Activated T-cell treated with anti-CD3 and anti-CD28 coated beads for 24 hours (primary cell): ENCODE results near the gene ITPK1.

Source experiments
- DNase-seq: peaks from one replicate; pipeline ENCODE4 v3.0.0-alpha.2; 2020; ENCODE audit warnings: low read depth

The ITPK1 gene

GRCh38 chr14:93024493-93024892 lies 91.2 kb downstream of the ITPK1 start:
- no peak for DNase-seq

GRCh38 chr14:93023802-93024434 lies 91.8 kb downstream of the ITPK1 start:
- DNase-seq, result no peak

- DNase-seq, result no peak
Measured at GRCh38 chr14:93023039-93023438, 92.7 kb downstream of the ITPK1 start.

GRCh38 chr14:93019970-93020369 lies 95.8 kb downstream of the ITPK1 start:
- DNase-seq, result no peak

GRCh38 chr14:93019367-93019843 lies 96.3 kb downstream of the ITPK1 start:
- no peak for DNase-seq

GRCh38 chr14:93018366-93018765 lies 97.4 kb downstream of the ITPK1 start:
- no peak for DNase-seq

DNA sequence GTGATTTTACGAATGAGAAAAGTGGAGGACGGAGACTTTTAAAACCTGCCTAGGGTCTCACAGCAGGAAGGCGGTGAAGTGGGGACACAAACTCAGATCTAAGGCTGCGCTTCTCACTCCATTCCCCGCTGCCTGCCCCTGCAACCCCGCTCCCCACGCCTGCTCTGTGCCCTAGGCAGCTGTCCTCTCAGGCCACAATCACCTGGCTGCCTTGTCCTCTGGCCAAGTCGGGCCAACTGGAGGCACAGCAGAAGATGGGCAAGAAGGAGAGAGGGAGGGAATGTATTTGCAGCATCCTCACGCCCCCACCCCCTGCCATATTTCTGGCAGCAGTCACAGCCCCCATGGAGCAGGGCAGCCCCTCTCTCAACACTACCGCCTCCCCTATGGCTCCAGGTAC lies 97.8 kb downstream of the ITPK1 start:
- no peak for DNase-seq

- no peak for DNase-seq
Measured at GRCh38 chr14:93017301-93017797, 98.4 kb downstream of the ITPK1 start.

GRCh38 chr14:93016275-93016845 lies 99.4 kb downstream of the ITPK1 start:
- no peak for DNase-seq

GRCh38 chr14:93015505-93015904 lies 100.2 kb downstream of the ITPK1 start:
- no peak for DNase-seq

DNA sequence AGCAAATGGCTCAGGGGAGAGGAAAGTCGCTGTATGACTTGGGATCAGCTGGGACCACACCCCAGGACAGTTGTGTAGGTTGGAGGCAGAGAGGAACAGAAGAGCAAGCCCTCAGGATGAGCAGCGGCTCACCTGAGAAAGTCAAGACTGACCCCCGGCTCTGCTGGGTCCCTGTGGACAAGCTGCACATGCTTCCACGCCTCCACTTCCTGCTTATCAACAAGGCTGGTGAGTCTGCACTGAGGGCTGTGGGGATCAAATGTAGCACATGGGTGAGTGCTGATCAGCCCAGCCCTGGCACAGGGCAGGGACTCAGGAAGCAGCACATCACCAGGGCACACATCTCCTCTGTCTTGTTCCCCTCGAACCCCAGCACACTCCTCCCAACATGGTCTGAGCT lies 100.7 kb downstream of the ITPK1 start:
- no peak for DNase-seq

DNA sequence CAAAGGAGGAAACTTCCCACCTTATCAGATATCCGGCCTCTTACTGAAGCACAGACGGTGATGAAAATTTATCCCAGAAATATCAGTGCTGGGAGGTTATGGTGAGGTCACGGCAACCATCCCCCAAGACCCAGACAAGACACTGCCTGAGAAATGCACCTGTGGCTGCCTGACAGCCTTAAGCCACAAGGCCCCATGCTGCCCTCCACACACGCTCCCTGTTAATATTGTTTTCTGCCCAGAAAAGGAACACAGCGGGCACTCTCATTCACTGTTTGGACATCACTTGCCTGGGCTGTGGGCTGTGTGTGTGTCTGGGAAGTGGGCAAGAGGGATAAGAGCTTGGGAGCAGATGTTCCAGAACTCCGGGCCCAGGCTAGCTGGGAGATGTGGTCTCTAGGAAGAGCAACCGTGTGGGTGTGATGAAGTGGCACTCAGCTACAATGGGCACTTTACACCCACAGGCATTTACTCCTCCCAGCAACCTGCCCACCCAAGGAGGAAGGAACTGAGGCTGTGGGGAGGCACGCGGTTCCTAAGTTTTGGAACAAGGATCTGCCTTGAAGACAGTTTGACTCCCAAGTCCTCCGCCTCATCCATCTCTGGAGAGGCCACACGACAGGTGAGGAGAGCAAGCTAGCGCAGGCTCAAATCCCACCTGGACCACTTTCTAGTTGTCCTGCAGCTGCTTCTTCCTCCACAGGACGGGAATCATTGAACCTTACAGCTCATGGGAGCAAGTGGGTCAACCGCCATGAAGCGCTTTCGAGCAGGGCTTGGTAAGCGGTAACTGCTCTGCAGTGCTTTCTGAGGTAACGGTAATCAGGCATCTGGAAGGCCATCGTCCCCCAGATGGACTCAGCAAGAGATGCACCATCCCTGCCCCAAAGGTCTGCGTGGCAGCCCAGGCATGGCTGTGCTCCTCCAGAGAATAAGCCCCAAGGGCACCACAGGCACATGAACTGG lies 101.4 kb downstream of the ITPK1 start:
- DNase-seq, result no peak

- no peak for DNase-seq
Measured at GRCh38 chr14:93012951-93013719, 102.6 kb downstream of the ITPK1 start.

DNA sequence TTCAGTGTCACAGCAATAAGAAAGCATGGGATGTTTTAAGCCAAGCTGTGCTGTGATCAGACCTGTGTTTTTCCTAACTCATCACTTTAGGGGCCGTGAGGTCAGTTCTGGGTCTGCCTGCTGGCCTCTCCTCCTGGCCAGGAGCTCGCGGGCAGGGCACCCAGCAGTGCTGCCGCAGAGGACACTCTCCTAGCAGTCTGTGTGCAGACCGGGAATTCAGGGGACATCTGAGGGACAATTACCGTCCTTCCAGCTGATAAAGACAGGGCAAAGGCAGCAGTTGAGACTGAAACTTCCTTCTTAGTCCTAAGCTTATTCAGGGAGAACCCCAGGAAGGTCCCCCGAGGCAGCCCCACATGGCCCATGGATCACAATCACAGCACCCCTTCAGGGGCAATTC lies 103.2 kb downstream of the ITPK1 start:
- DNase-seq, result no peak

- no peak for DNase-seq
Measured at GRCh38 chr14:93011650-93012325, 103.9 kb downstream of the ITPK1 start.

DNA sequence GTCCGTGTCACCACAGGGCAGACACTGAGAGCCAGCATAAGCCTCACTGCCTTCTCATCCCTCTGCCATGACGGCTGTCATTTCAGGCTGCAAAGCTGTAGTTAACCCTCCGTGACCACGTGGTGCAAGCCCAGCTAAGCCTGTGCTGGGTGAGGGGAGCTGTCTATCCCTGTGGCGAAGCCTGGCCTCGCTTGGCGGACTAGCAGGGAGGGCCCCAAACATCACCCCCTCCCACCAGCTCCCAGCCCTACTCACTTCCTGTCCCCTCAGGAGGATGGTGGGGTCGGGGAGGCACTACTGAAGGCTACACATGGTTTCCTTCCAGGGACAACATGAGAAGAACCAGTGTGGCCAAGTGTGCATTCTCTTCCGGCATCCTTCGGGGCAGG lies 104.6 kb downstream of the ITPK1 start:
- DNase-seq, result no peak

- no peak for DNase-seq
Measured at GRCh38 chr14:93010522-93011140, 105.1 kb downstream of the ITPK1 start.

- no peak for DNase-seq
Measured at GRCh38 chr14:93010130-93010499, 105.6 kb downstream of the ITPK1 start.

GRCh38 chr14:93009471-93010129 lies 106.1 kb downstream of the ITPK1 start:
- no peak for DNase-seq

DNA sequence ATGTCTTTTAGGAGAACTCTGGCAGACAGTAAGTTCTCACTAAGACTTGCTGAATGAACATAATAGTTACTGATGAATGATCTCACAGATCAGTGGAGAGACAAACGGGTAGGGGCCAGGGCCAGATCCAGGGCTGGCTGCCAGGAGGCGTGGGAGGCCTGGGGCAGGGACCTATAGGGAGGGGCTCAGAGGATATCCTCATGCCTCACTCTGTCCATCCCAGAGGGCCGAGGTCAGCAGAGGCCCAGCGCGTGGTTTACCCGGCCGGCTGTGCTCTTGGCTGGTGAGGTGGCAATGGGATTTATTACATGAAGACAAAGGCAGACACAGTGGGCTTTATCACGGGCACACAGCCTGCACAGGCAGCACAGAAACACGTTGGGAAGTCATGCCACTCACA lies 107.3 kb downstream of the ITPK1 start:
- DNase-seq, result no peak
